ENCODE results near the gene TTYH3.

TTYH3 gene

GRCh38 chr7:2616387-2617324, 15.1 kb upstream of the TTYH3 start:
- no peak for DNase-seq

GRCh38 chr7:2617325-2617905, 14.4 kb upstream of the TTYH3 start:
- DNase-seq: no peak

- DNase-seq: no peak
Measured at GRCh38 chr7:2619116-2619515, 12.7 kb upstream of the TTYH3 start.

- no peak for DNase-seq
Measured at GRCh38 chr7:2621061-2621828, 10.5 kb upstream of the TTYH3 start.

GRCh38 chr7:2621948-2622640, 9.7 kb upstream of the TTYH3 start:
- no peak for DNase-seq

- no peak for DNase-seq
Measured at GRCh38 chr7:2622869-2623697, 8.7 kb upstream of the TTYH3 start.

- no peak for DNase-seq
Measured at GRCh38 chr7:2623698-2624014, 8.1 kb upstream of the TTYH3 start.

GRCh38 chr7:2624293-2624886, 7.4 kb upstream of the TTYH3 start:
- DNase-seq: no peak

- no peak for DNase-seq
Measured at GRCh38 chr7:2626498-2627117, 5.2 kb upstream of the TTYH3 start.

- no peak for DNase-seq
Measured at GRCh38 chr7:2627258-2628129, 4.3 kb upstream of the TTYH3 start.

GRCh38 chr7:2628130-2628482, 3.7 kb upstream of the TTYH3 start:
- DNase-seq: no peak

GRCh38 chr7:2628891-2629290, 2.9 kb upstream of the TTYH3 start:
- DNase-seq: no peak

GRCh38 chr7:2629746-2630681, 1.8 kb upstream of the TTYH3 start:
- DNase-seq: no peak

- peak in 2 of 5 experiments; percentile 18 to 21 for DNase-seq
Measured at GRCh38 chr7:2632733-2633537, 1.1 kb downstream of the TTYH3 start.

- DNase-seq: no peak
Measured at GRCh38 chr7:2633538-2634266, 1.9 kb downstream of the TTYH3 start.

GRCh38 chr7:2634267-2635145, 2.7 kb downstream of the TTYH3 start:
- DNase-seq: no peak
